H1 (cell line): ENCODE measurements around the gene DVL1. TPM values are rescaled to one million over a fixed set of nuclear protein-coding genes. Genes with fewer than 3 reads are reported as not detected.
A peak's percentile ranks its signal among the peaks of the same experiment; 100 is the strongest.

Experiments
- CTCF ChIA-PET: fragments of 300-600 bp; sonication (Branson Sonifier 250); formaldehyde crosslinking; loops from one replicate; lab custom pipeline; 2021; ENCODE audit not compliant: partially characterized antibody; lab: Charles Lee
- POLR2A ChIA-PET: fragments of 300-600 bp; sonication (Branson Sonifier 250); formaldehyde crosslinking; loops from one replicate; lab custom pipeline; 2021; ENCODE audit warnings: inconsistent platforms; ENCODE audit not compliant: partially characterized antibody; lab: Charles Lee
- DNase-seq, 2 experiments: peaks; one replicate each; pipeline versions ENCODE4 v3.0.0 to v3.0.0-alpha.2; 2010 to 2022; ENCODE audit warnings: low spot score in 2 of 2, low read depth in 1 of 2, mixed read lengths in 1 of 2
- FAIRE-seq: peaks from 2 replicates; lab custom pipeline; 2011; peaks lifted over from hg19 to GRCh38; lab: Jason Lieb, UNC
- H2AFZ ChIP-seq: 2 replicates; pipeline ENCODE4 v1.8.1; 2012; ENCODE audit warnings: low read length, inconsistent platforms
- H2AK5ac ChIP-seq: 2 replicates; pipeline ENCODE4 v1.6.1; 2013; ENCODE audit warnings: low read depth, low read length
- H2BK120ac ChIP-seq: replicated peaks from 2 replicates; pipeline ENCODE3; 2013; ENCODE audit warnings: low read depth, low read length, inconsistent platforms
- H2BK12ac ChIP-seq: 2 replicates; pipeline ENCODE4 v1.6.1; 2013; ENCODE audit warnings: low read depth, low read length
- H2BK15ac ChIP-seq: 2 replicates; pipeline ENCODE4 v1.6.1; 2013; ENCODE audit warnings: low read length
- H2BK20ac ChIP-seq: 2 replicates; pipeline ENCODE4 v1.6.1; 2013; ENCODE audit warnings: low read length
- H2BK5ac ChIP-seq: 2 replicates; pipeline ENCODE4 v1.6.1; 2013; ENCODE audit warnings: low read depth, low read length
- H3K14ac ChIP-seq: 2 replicates; pipeline ENCODE4 v1.6.1; 2013; ENCODE audit warnings: inconsistent platforms; ENCODE audit not compliant: insufficient read length
- H3K18ac ChIP-seq: 2 replicates; pipeline ENCODE4 v1.6.1; 2013; ENCODE audit warnings: low read length; ENCODE audit errors: extremely low read depth
- H3K23ac ChIP-seq: 2 replicates; pipeline ENCODE4 v1.6.1; 2013; ENCODE audit warnings: inconsistent platforms; ENCODE audit not compliant: insufficient read length
- H3K23me2 ChIP-seq: 2 replicates; pipeline ENCODE4 v1.6.1; 2013; ENCODE audit warnings: low read depth, low read length
- H3K27ac ChIP-seq: 2 replicates; pipeline ENCODE4 v1.6.1; 2011; ENCODE audit warnings: low read depth, low read length, inconsistent platforms
- H3K27me3 ChIP-seq, 4 experiments: replicated peaks in 1 of 4; 1 replicate in 1 of 4; 2 replicates in 3 of 4; pipeline versions ENCODE4 v1.6.1 to v1.8.1; 2011 to 2013; ENCODE audit warnings: low read length in 3 of 4, mild to moderate bottlenecking in 3 of 4, inconsistent platforms in 2 of 4, mixed read lengths in 2 of 4, moderate library complexity in 1 of 4; ENCODE audit not compliant: control insufficient read depth in 3 of 4, insufficient read depth in 3 of 4; ENCODE audit errors: extremely low read depth in 1 of 4
- H3K36me3 ChIP-seq, 4 experiments: 2 replicates each; pipeline versions ENCODE4 v1.6.1 to v1.8.1; 2011 to 2013; ENCODE audit warnings: mild to moderate bottlenecking in 4 of 4, low read length in 3 of 4, moderate library complexity in 2 of 4, control low read depth in 1 of 4, inconsistent platforms in 1 of 4; ENCODE audit not compliant: insufficient read depth in 4 of 4, control insufficient read depth in 2 of 4
- H3K4ac ChIP-seq: replicated peaks from 2 replicates; pipeline ENCODE3; 2013; ENCODE audit warnings: low read length, low read depth, mixed read lengths, inconsistent platforms; ENCODE audit not compliant: insufficient read length
- H3K4me1 ChIP-seq, 4 experiments: replicated peaks in 1 of 4; 1 replicate in 1 of 4; 2 replicates in 3 of 4; pipeline versions ENCODE4 v1.6.1 to v1.8.1; 2011 to 2013; ENCODE audit warnings: low read length in 3 of 4, inconsistent platforms in 2 of 4, mixed read lengths in 1 of 4; ENCODE audit not compliant: insufficient read depth in 4 of 4, control insufficient read depth in 3 of 4
- H3K4me2 ChIP-seq, 2 experiments: 2 replicates each; pipeline versions ENCODE4 v1.6.1 to v1.8.1; 2011 to 2013; ENCODE audit warnings: low read depth in 2 of 2, low read length in 2 of 2, control low read depth in 1 of 2, inconsistent platforms in 1 of 2, mild to moderate bottlenecking in 1 of 2; ENCODE audit not compliant: insufficient read depth in 1 of 2
- H3K4me3 ChIP-seq, 4 experiments: fragments of 200-600, 300-600 bp in 1 of 4; sonication (generic), shearing (Covaris generic), sonication (Bioruptor Twin) in 1 of 4; 2 replicates each; pipeline versions ENCODE4 v1.5.1 to v1.8.1; 2011 to 2016; ENCODE audit warnings: low read length in 4 of 4, low read depth in 3 of 4, control low read depth in 2 of 4, inconsistent platforms in 2 of 4, mild to moderate bottlenecking in 2 of 4, mixed read lengths in 1 of 4, moderate library complexity in 1 of 4; ENCODE audit not compliant: insufficient read depth in 2 of 4; ENCODE audit errors: extremely low read depth in 1 of 4
- H3K56ac ChIP-seq: replicated peaks from 2 replicates; pipeline ENCODE3; 2013; ENCODE audit warnings: low read depth, mild to moderate bottlenecking, mixed read lengths, low read length, inconsistent platforms; ENCODE audit not compliant: insufficient read length
- H3K79me1 ChIP-seq: 2 replicates; pipeline ENCODE4 v1.6.1; 2013; ENCODE audit warnings: low read depth, low read length, control low read depth
- H3K79me2 ChIP-seq, 2 experiments: 2 replicates each; pipeline versions ENCODE4 v1.6.1 to v1.8.1; 2012 to 2013; ENCODE audit warnings: low read length in 2 of 2, mild to moderate bottlenecking in 2 of 2, inconsistent platforms in 1 of 2; ENCODE audit not compliant: insufficient read depth in 2 of 2, control insufficient read depth in 1 of 2
- H3K9ac ChIP-seq, 4 experiments: replicated peaks in 1 of 4; 1 replicate in 1 of 4; 2 replicates in 3 of 4; pipeline versions ENCODE4 v1.6.1 to v1.8.1; 2011 to 2013; ENCODE audit warnings: low read depth in 3 of 4, low read length in 3 of 4, control low read depth in 2 of 4, mild to moderate bottlenecking in 2 of 4, moderate library complexity in 2 of 4, inconsistent platforms in 1 of 4; ENCODE audit errors: extremely low read depth in 1 of 4
- H3K9me3 ChIP-seq, 2 experiments: 2 replicates each; pipeline versions ENCODE4 v1.6.1 to v1.8.1; 2012 to 2013; ENCODE audit warnings: mild to moderate bottlenecking in 2 of 2, moderate library complexity in 2 of 2, control low read depth in 1 of 2, inconsistent platforms in 1 of 2, low read depth in 1 of 2, low read length in 1 of 2, mixed read lengths in 1 of 2; ENCODE audit not compliant: insufficient read depth in 2 of 2
- H4K20me1 ChIP-seq, 2 experiments: replicated peaks in 1 of 2; 2 replicates each; pipeline versions ENCODE3 to v1.8.1; 2011 to 2013; ENCODE audit warnings: inconsistent platforms in 2 of 2, low read length in 2 of 2, mild to moderate bottlenecking in 1 of 2; ENCODE audit not compliant: insufficient read depth in 2 of 2, control insufficient read depth in 1 of 2
- H4K5ac ChIP-seq: 2 replicates; pipeline ENCODE4 v1.6.1; 2013; ENCODE audit warnings: low read length, low read depth, mixed read lengths, inconsistent platforms; ENCODE audit not compliant: insufficient read length
- H4K8ac ChIP-seq: 2 replicates; pipeline ENCODE4 v1.8.0; 2013; ENCODE audit warnings: mild to moderate bottlenecking, moderate library complexity, low read length, inconsistent platforms; ENCODE audit not compliant: insufficient read depth; ENCODE audit errors: extremely low read depth
- H4K91ac ChIP-seq: replicated peaks from 2 replicates; pipeline ENCODE3; 2013; ENCODE audit warnings: low read length, mixed read lengths, inconsistent platforms; ENCODE audit not compliant: insufficient read length
- BACH1 ChIP-seq: IDR thresholded peaks from 2 replicates; pipeline ENCODE4 v1.6.1; 2012; ENCODE audit warnings: low read length, improper control_type of control experiment
- EP300 ChIP-seq, 2 experiments: IDR thresholded peaks; 1 replicate in 1 of 2; 2 replicates in 1 of 2; pipeline ENCODE4 v1.6.1; 2011 to 2012; ENCODE audit warnings: low read depth in 2 of 2, low read length in 2 of 2, mild to moderate bottlenecking in 2 of 2, borderline replicate concordance in 1 of 2, inconsistent platforms in 1 of 2, moderate library complexity in 1 of 2
- KDM5A ChIP-seq: fragments of 200-600 bp; IDR thresholded peaks from 2 replicates; pipeline ENCODE4 v1.7.1; 2012; ENCODE audit warnings: mild to moderate bottlenecking, low read length, inconsistent platforms, mixed read lengths
- POU5F1 ChIP-seq: IDR thresholded peaks from 2 replicates; pipeline ENCODE4 v1.6.1; 2011; ENCODE audit warnings: low read depth, mild to moderate bottlenecking, low read length, moderate library complexity
- WGBS, 2 experiments: shearing (Covaris generic) in 1 of 2; methylation state at CpG; one replicate each; pipeline versions ENCODE4 v1.1.6 to v1.1.7; 2013 to 2015; ENCODE audit warnings: low lambda C conversion rate in 2 of 2, mixed read lengths in 2 of 2, inconsistent platforms in 1 of 2, low coverage in 1 of 2, missing lambda C conversion rate in 1 of 2; ENCODE audit not compliant: insufficient replicate concordance in 2 of 2, insufficient coverage in 1 of 2, insufficient read length in 1 of 2; ENCODE audit errors: extremely low coverage in 1 of 2, missing lambda C conversion rate in 1 of 2; 5-methylcytosine and 5-hydroxymethylcytosine counted together
- polyA plus RNA-seq, 7 experiments: library from polyadenylated mRNA; depleted of rRNA in 3 of 7; stranded (reverse) in 5 of 7; unstranded in 2 of 7; fragments of >200 nt in 5 of 7; fragments of 200-250 nt in 2 of 7; gene quantifications; 1 replicate in 5 of 7; 2 replicates in 1 of 7; 4 replicates in 1 of 7; pipeline versions ENCODE4 v1.2.1 to v1.2.3, GENCODE V29; 2011 to 2013; ENCODE audit warnings: missing spikeins in 2 of 7, mixed read lengths in 2 of 7
- total RNA-seq: library from RNA; stranded (reverse); fragmentation: NEBNext Ultra II Directional; extraction: Animal tissue kit (Norgen Biotek cat#: 25700); gene quantifications from 2 replicates; pipeline ENCODE4 v1.2.1, GENCODE V29; 2021
- TF ChIP-seq, protein P1 (sequence below): IDR thresholded peaks from 2 replicates; pipeline ENCODE4 v1.6.1; 2012; ENCODE audit warnings: low read length, inconsistent platforms

DVL1 gene
- total and polyA plus RNA-seq, 2 of the 8 experiments (the other 6 are each of a cell fraction or from before 2014, with no cell fraction given): 39.4 to 58.9 TPM

DNA sequence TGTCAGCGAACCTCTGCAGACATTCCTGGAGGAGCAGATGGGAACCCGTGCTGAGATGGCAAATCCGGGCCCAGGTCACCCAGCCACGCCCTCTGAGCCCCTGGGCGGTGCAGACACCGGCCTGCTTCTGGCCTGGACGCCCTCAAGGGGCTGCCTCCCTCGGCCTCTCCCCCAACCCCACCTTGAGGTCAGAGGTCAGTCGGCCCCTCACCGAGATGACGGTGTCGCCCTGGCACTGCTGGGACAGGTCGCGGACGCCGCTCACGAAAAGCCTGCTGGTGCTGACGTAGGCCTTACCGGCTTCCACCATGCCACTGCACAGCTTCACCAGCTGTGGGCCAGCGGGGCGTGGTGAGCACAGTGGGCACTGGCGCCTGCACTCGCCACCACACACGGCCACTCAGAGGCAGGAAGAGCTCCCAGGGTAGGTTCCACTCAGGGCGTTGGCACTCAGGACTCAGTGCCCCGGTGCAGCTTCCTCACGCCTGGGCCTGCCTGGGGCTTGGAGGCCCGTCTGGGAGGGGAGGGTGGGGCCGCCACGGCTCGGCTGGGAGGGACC is 46.2 kb downstream of the DVL1 start:
- no peak overlapping the region for H3K18ac ChIP-seq
- H4K8ac ChIP-seq: peak overlapping the region; percentile 51; the same call in 1 of the 2 replicates
- H3K4me1 ChIP-seq: peaks cover 0 to 33% (median 23%) of the 10 kb centered on the region in 4 experiments; a peak in 6 of 7 replicates
- no peak overlapping the region for H3K23ac ChIP-seq
- TF ChIP-seq KDM5A: no peak
- no peak for TF ChIP-seq EP300 (IDR thresholded peaks at IDR 0.05; ENCODE audit: borderline replicate concordance in 1 of 2, low read depth in 2 of 2, low read length in 2 of 2)
- no peak for TF ChIP-seq POU5F1
- TF ChIP-seq, protein P1, sequence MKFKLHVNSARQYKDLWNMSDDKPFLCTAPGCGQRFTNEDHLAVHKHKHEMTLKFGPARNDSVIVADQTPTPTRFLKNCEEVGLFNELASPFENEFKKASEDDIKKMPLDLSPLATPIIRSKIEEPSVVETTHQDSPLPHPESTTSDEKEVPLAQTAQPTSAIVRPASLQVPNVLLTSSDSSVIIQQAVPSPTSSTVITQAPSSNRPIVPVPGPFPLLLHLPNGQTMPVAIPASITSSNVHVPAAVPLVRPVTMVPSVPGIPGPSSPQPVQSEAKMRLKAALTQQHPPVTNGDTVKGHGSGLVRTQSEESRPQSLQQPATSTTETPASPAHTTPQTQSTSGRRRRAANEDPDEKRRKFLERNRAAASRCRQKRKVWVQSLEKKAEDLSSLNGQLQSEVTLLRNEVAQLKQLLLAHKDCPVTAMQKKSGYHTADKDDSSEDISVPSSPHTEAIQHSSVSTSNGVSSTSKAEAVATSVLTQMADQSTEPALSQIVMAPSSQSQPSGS: no peak
- TF ChIP-seq BACH1: no peak
- CTCF ChIA-PET: interaction anchor here (0.6 to 1.5 kb wide), 5 partner anchors 18 to 326 kb away, joined by 3 to 5 read pairs (median 3); no protein-coding TSS in a partner anchor
- FAIRE-seq (no peak), DNase-seq (no peak)
- H2BK12ac ChIP-seq: peak overlapping the region; percentile 75; the same call in 1 of the 2 replicates
- no peaks in the 10 kb centered on the region for H3K9me3 ChIP-seq
- no peak overlapping the region for H3K56ac ChIP-seq
- peaks cover 0 to 6% of the 10 kb centered on the region in 2 experiments; a peak in 1 of 4 replicates for H3K79me2 ChIP-seq
- peaks cover 5 to 23% of the 10 kb centered on the region in 2 experiments for H4K20me1 ChIP-seq
- no peak overlapping the region for H3K4ac ChIP-seq
- H3K36me3 ChIP-seq: no peaks in the 10 kb centered on the region
- H2BK15ac ChIP-seq: 0 out of 2 replicates have a peak overlapping the region, but pooled peaks have one; percentile 25
- no peak overlapping the region for H3K4me2 ChIP-seq
- 0 out of 2 replicates have a peak overlapping the region, but pooled peaks have one; percentile 16 for H2AK5ac ChIP-seq
- H3K23me2 ChIP-seq: peaks cover 9% of the 10 kb centered on the region; the same call in 1 of the 2 replicates
- H2BK5ac ChIP-seq: no peak overlapping the region; the same call in 1 of the 2 replicates
- POLR2A ChIA-PET: interaction anchor here (0.6 to 2.9 kb wide), 3 partner anchors 9 to 148 kb away, joined by 3 to 11 read pairs (median 3); no protein-coding TSS in a partner anchor
- H3K27ac ChIP-seq: no peak overlapping the region
- H4K5ac ChIP-seq: no peak overlapping the region
- H2BK20ac ChIP-seq: 0 out of 2 replicates have a peak overlapping the region, but pooled peaks have one; percentile 13
- H2BK120ac ChIP-seq: no peak overlapping the region
- peaks cover 4% of the 10 kb centered on the region; the same call in 1 of the 2 replicates for H3K79me1 ChIP-seq
- no peak overlapping the region for H3K14ac ChIP-seq
- H3K4me3 ChIP-seq: no peak overlapping the region
- no peak overlapping the region for H4K91ac ChIP-seq
- WGBS, 2 experiments: 87% methylated on average over 28 of the region's 31 CpGs; no CpG with 5 or more reads in 1 of the 2 experiments
- no peak overlapping the region for H2AFZ ChIP-seq
- peaks cover 0 to 4% (median 1%) of the 10 kb centered on the region in 4 experiments; a peak in 1 of 7 replicates for H3K27me3 ChIP-seq
- H3K9ac ChIP-seq: no peak overlapping the region
